Transverse colon (tissue), 4 donors: Measurements from ENCODE around the gene PUS7.

Experiments used
- CTCF ChIP-seq, 5 experiments: fragments of 200-600 bp in 3 of 5; fragments of 450-650 bp in 2 of 5; sonication (generic) in 3 of 5; IDR thresholded peaks; 1 replicate in 2 of 5; 2 replicates in 3 of 5; pipeline ENCODE4 v1.5.1; 2016 to 2017; ENCODE audit warnings: antibody characterized with exemption in 5 of 5, inconsistent platforms in 3 of 5, mild to moderate bottlenecking in 2 of 5, moderate library complexity in 1 of 5
- EP300 ChIP-seq: sonication (generic); formaldehyde crosslinking; IDR thresholded peaks from one replicate; pipeline ENCODE4 v1.6.1; 2017; ENCODE audit warnings: antibody characterized with exemption, low read depth
- POLR2A ChIP-seq: fragments of 450-650 bp; IDR thresholded peaks from one replicate; pipeline ENCODE4 v1.6.1; 2016; ENCODE audit warnings: antibody characterized with exemption, mild to moderate bottlenecking, moderate library complexity
- POLR2AphosphoS5 ChIP-seq, 3 donors: sonication (generic); formaldehyde crosslinking; IDR thresholded peaks; one replicate each; pipeline ENCODE4 v1.6.1; 2016; ENCODE audit warnings: antibody characterized with exemption in 3 of 3

GRCh38 chr7:105454921-105455320 is 67.2 kb downstream of the PUS7 start:
- no peak for TF ChIP-seq CTCF (IDR thresholded peaks at IDR 0.05)
- no peak for TF ChIP-seq POLR2A
- no peak for TF ChIP-seq EP300
- no peak for TF ChIP-seq POLR2AphosphoS5 (IDR thresholded peaks at IDR 0.05)
